Hepatocyte (in vitro differentiated cells): ENCODE measurements around the gene XYLT1. TPM values are rescaled to one million over a fixed set of nuclear protein-coding genes. Genes with fewer than 3 reads are reported as not detected.

Experiments
- DNase-seq: peaks from one replicate; pipeline ENCODE4 v3.0.0-alpha.2; 2016; ENCODE audit warnings: low spot score
- H2AFZ ChIP-seq: fragments of 200-600 bp; sonication (generic); 2 replicates; pipeline ENCODE4 v1.6.0; 2016; ENCODE audit warnings: antibody characterized with exemption, mild to moderate bottlenecking
- H3K27ac ChIP-seq: fragments of 200-600 bp; sonication (generic); 2 replicates; pipeline ENCODE4 v1.5.1; 2016; ENCODE audit warnings: mild to moderate bottlenecking
- H3K27me3 ChIP-seq: fragments of 200-600 bp; sonication (generic); 2 replicates; pipeline ENCODE4 v1.6.1; 2016
- H3K36me3 ChIP-seq: fragments of 200-600 bp; sonication (generic); replicated peaks from 2 replicates; pipeline ENCODE4 v1.5.1; 2016; ENCODE audit warnings: low read depth; ENCODE audit not compliant: insufficient read depth
- H3K4me1 ChIP-seq: fragments of 200-600 bp; sonication (generic); 2 replicates; pipeline ENCODE4 v1.5.1; 2016; ENCODE audit warnings: mild to moderate bottlenecking, moderate library complexity; ENCODE audit not compliant: insufficient read depth
- H3K4me2 ChIP-seq: fragments of 200-600 bp; sonication (generic); 2 replicates; pipeline ENCODE4 v1.6.0; 2016
- H3K4me3 ChIP-seq: fragments of 200-600 bp; sonication (generic); 2 replicates; pipeline ENCODE4 v1.5.1; 2016; ENCODE audit warnings: mild to moderate bottlenecking
- H3K79me2 ChIP-seq: fragments of 200-600 bp; sonication (generic); 2 replicates; pipeline ENCODE4 v1.6.0; 2017; ENCODE audit warnings: mild to moderate bottlenecking
- H3K9me2 ChIP-seq: fragments of 200-600 bp; sonication (generic); replicated peaks from 2 replicates; pipeline ENCODE4 v1.6.0; 2017; ENCODE audit warnings: mild to moderate bottlenecking; ENCODE audit not compliant: insufficient read depth
- H3K9me3 ChIP-seq: fragments of 200-600 bp; sonication (generic); 2 replicates; pipeline ENCODE4 v1.5.1; 2016; ENCODE audit warnings: low read depth, mild to moderate bottlenecking
- H4K20me1 ChIP-seq: fragments of 200-600 bp; sonication (generic); 2 replicates; pipeline ENCODE4 v1.6.0; 2016; ENCODE audit warnings: mild to moderate bottlenecking; ENCODE audit not compliant: insufficient read depth, poor library complexity, severe bottlenecking
- EZH2 ChIP-seq: fragments of 200-600 bp; sonication (generic); IDR thresholded peaks from 2 replicates; pipeline ENCODE4 v1.6.1; 2016; ENCODE audit warnings: antibody characterized with exemption, mild to moderate bottlenecking, borderline replicate concordance
- EZH2phosphoT487 ChIP-seq: fragments of 200-600 bp; sonication (generic); IDR thresholded peaks from one replicate; pipeline ENCODE4 v1.6.1; 2018; ENCODE audit warnings: antibody characterized with exemption, mild to moderate bottlenecking, low read depth, moderate library complexity; ENCODE audit not compliant: unreplicated experiment, severe bottlenecking
- WGBS: methylation state at CpG from one replicate; pipeline ENCODE4 v1.1.6; 2016; ENCODE audit warnings: low lambda C conversion rate; ENCODE audit errors: missing lambda C conversion rate; 5-methylcytosine and 5-hydroxymethylcytosine counted together
- polyA plus RNA-seq: library from polyadenylated mRNA; unstranded; fragments of >200 nt; fragmentation: Nextera tagmentation; extraction: Ambion mirVana; gene quantifications from 2 replicates; pipeline ENCODE4 v1.2.1, GENCODE V29; 2016
- total RNA-seq: library from RNA; depleted of rRNA; stranded (reverse); fragments of >200 nt; gene quantifications from 2 replicates; pipeline ENCODE4 v1.2.3, GENCODE V29; 2014
- TF ChIP-seq, protein P1 (sequence below): fragments of 200-600 bp; sonication (generic); IDR thresholded peaks from 2 replicates; pipeline ENCODE4 v1.5.1; 2016; ENCODE audit warnings: antibody characterized with exemption, mild to moderate bottlenecking; ENCODE audit not compliant: poor library complexity

XYLT1 gene
- total and polyA plus RNA-seq, 2 experiments from 2014 or later: 6.9 to 13.7 TPM

DNA sequence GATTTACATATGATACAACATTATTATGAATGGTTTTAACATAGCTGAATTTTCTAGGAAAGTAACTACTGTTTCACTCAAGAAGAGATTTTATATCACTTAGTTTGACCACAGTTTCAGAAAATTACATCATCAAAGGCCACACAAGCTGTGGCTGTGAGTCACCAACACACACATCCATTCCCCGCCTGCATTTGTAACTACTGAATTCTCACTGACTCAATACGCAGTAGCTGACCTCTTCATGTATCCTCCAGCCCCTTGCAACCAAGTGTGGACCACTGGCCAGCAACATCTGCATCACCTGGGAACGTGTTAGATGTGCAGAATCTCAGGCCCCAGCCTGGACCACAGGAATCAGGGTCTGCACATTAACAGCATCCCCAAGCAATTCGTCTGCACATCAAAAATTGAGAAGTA lies 197.6 kb downstream of the XYLT1 start:
- no peak overlapping the region for H3K4me2 ChIP-seq
- peak overlapping the region; percentile 67 for H3K27ac ChIP-seq
- peak; percentile 76 for DNase-seq
- no peaks in the 10 kb centered on the region for H3K9me2 ChIP-seq
- peaks cover 23% of the 10 kb centered on the region for H3K79me2 ChIP-seq
- H3K9me3 ChIP-seq: no peaks in the 10 kb centered on the region
- no peaks in the 10 kb centered on the region for H3K27me3 ChIP-seq
- H4K20me1 ChIP-seq: no peaks in the 10 kb centered on the region
- H3K36me3 ChIP-seq: no peaks in the 10 kb centered on the region
- TF ChIP-seq EZH2 (no peak), EZH2phosphoT487 (no peak)
- TF ChIP-seq, protein P1, sequence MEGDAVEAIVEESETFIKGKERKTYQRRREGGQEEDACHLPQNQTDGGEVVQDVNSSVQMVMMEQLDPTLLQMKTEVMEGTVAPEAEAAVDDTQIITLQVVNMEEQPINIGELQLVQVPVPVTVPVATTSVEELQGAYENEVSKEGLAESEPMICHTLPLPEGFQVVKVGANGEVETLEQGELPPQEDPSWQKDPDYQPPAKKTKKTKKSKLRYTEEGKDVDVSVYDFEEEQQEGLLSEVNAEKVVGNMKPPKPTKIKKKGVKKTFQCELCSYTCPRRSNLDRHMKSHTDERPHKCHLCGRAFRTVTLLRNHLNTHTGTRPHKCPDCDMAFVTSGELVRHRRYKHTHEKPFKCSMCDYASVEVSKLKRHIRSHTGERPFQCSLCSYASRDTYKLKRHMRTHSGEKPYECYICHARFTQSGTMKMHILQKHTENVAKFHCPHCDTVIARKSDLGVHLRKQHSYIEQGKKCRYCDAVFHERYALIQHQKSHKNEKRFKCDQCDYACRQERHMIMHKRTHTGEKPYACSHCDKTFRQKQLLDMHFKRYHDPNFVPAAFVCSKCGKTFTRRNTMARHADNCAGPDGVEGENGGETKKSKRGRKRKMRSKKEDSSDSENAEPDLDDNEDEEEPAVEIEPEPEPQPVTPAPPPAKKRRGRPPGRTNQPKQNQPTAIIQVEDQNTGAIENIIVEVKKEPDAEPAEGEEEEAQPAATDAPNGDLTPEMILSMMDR: no peak
- no peak overlapping the region for H2AFZ ChIP-seq
- no peak overlapping the region for H3K4me3 ChIP-seq
- WGBS: 68% methylated on average over 4 of the region's 4 CpGs
- H3K4me1 ChIP-seq: peaks cover 42% of the 10 kb centered on the region

DNA sequence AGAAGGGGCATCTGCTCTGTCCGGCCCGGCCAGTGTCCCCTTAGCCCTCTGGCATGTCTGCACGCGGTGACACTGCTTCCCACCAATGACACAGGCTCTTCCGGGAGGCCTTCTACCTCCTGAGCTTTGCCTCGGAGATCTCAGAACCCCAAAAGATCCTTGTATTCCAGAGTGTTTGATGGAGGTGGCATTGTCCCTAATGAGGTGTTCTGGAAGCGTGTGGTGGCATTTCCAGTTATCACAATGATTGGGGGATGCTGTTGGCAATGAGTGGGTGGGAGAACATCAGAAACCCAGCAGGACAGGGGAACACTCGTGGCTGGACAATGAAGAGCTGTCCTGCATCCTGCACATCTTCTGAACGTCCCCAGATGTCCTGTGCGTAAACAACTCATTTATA lies 198.0 kb downstream of the XYLT1 start:
- no peak for TF ChIP-seq EZH2phosphoT487
- TF ChIP-seq EZH2: no peak
- TF ChIP-seq, protein P1: no peak
- no peak overlapping the region for H3K4me2 ChIP-seq
- H3K9me3 ChIP-seq: no peaks in the 10 kb centered on the region
- no peaks in the 10 kb centered on the region for H3K27me3 ChIP-seq
- H3K36me3 ChIP-seq: no peaks in the 10 kb centered on the region
- peaks cover 23% of the 10 kb centered on the region for H3K79me2 ChIP-seq
- no peak overlapping the region for H2AFZ ChIP-seq
- no peaks in the 10 kb centered on the region for H4K20me1 ChIP-seq
- DNase-seq: no peak
- peaks cover 42% of the 10 kb centered on the region for H3K4me1 ChIP-seq
- H3K9me2 ChIP-seq: no peaks in the 10 kb centered on the region
- no peak overlapping the region for H3K4me3 ChIP-seq
- peak overlapping the region; percentile 67 for H3K27ac ChIP-seq
- 86% methylated on average over 10 of the region's 10 CpGs for WGBS

DNA sequence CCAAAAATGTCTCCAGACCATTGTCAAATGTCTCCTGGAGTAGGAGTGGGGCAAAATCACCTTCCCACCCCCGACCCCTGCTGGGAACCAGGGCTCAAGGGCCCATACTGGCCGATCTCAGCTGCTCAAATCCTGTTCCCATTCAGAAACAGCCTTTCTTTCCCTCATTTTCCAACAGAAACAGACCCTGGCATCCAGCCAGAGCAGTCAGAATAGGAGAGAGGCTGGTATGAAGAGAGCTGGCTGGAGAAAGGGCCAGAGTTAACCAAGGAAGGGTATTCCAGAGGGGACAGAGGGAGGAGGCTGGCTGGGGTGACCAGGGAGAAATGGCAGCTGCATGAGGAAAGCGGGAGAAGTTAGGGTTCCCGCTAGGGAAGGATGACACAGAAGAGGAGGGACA lies 199.1 kb downstream of the XYLT1 start:
- Histone ChIP-seq H3K79me2 (peaks cover 16% of the 10 kb centered on the region), H3K27ac (peak overlapping the region; percentile 37), H3K4me2 (no peak overlapping the region), H3K9me3 (no peaks in the 10 kb centered on the region), H3K36me3 (no peaks in the 10 kb centered on the region), H4K20me1 (no peaks in the 10 kb centered on the region), H3K4me3 (no peak overlapping the region), H3K4me1 (peaks cover 41% of the 10 kb centered on the region), H2AFZ (no peak overlapping the region), H3K9me2 (no peaks in the 10 kb centered on the region), H3K27me3 (no peaks in the 10 kb centered on the region)
- WGBS: 81% methylated on average over 4 of the region's 4 CpGs
- DNase-seq: peak; percentile 46
- TF ChIP-seq, protein P1: no peak
- no peak for TF ChIP-seq EZH2phosphoT487
- TF ChIP-seq EZH2: no peak

DNA sequence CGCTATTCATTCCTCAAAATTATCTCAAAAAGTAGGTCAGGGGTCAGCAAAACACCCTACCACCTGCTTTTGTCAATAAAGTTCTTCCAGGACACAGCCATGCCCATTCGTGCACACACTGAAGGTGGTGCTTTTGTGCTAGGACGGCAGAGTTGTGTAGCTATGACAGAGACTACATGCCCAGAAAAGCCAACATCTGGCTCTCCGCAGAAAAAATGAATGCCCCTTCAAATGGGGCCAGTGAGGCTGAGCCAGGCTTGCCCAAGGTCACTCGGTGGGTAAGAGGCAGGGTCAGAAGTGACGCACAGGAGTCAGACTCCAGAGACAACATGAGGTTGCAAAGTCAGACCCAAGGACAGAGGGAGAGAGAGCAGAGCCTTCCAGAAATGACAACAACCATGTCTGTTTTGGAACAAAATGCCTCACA lies 200.1 kb downstream of the XYLT1 start:
- H3K4me3 ChIP-seq: no peak overlapping the region
- H4K20me1 ChIP-seq: no peaks in the 10 kb centered on the region
- H3K4me1 ChIP-seq: peaks cover 31% of the 10 kb centered on the region
- peak overlapping the region; percentile 44 for H3K4me2 ChIP-seq
- no peaks in the 10 kb centered on the region for H3K9me2 ChIP-seq
- TF ChIP-seq EZH2phosphoT487 (no peak), EZH2 (no peak)
- TF ChIP-seq, protein P1: no peak
- H3K9me3 ChIP-seq: no peaks in the 10 kb centered on the region
- 66% methylated on average over 6 of the region's 6 CpGs for WGBS
- H3K27ac ChIP-seq: peak overlapping the region; percentile 37
- no peak for DNase-seq
- H2AFZ ChIP-seq: no peak overlapping the region
- no peaks in the 10 kb centered on the region for H3K27me3 ChIP-seq
- peaks cover 15% of the 10 kb centered on the region for H3K79me2 ChIP-seq
- H3K36me3 ChIP-seq: no peaks in the 10 kb centered on the region
